K562 (cell line): Measurements from ENCODE around the gene ADK. TPM values are rescaled to one million over a fixed set of nuclear protein-coding genes. Genes with fewer than 3 reads are reported as not detected.

Experiments
- CBX2 ChIP-seq: fragments of 200-600 bp; sonication (generic); IDR thresholded peaks from one replicate; pipeline ENCODE4 v1.6.1; 2012; ENCODE audit warnings: mild to moderate bottlenecking, low read length, inconsistent platforms; ENCODE audit not compliant: insufficient read depth, poor library complexity, severe bottlenecking
- CHD1 ChIP-seq: fragments of 200-600 bp; sonication (generic); IDR thresholded peaks from one replicate; pipeline ENCODE4 v1.6.1; 2012; ENCODE audit warnings: mild to moderate bottlenecking, moderate library complexity, low read length, inconsistent platforms
- ELK3 ChIP-seq: fragments of 450-650 bp; formaldehyde crosslinking; IDR thresholded peaks from 2 replicates; pipeline ENCODE4 v1.4.0; 2020; ENCODE audit warnings: mild to moderate bottlenecking
- FOXM1 ChIP-seq, 2 experiments: fragments of 450-650 bp in 1 of 2; sonication (generic) in 1 of 2; formaldehyde crosslinking in 1 of 2; IDR thresholded peaks; 2 replicates each; pipeline versions ENCODE4 v1.6.1 to v1.9.0; 2017 to 2022; ENCODE audit warnings: low read depth in 2 of 2, mild to moderate bottlenecking in 2 of 2, missing genetic modification reagents in 1 of 2, moderate library complexity in 1 of 2
- FOXP1 ChIP-seq: sonication (generic); formaldehyde crosslinking; IDR thresholded peaks from 2 replicates; pipeline ENCODE4 v1.8.0; 2022; ENCODE audit warnings: mild to moderate bottlenecking, missing genetic modification reagents
- GATAD2A ChIP-seq: fragments of 450-650 bp; IDR thresholded peaks from 2 replicates; pipeline ENCODE4 v1.6.1; 2017
- KLF1 ChIP-seq: fragments of 450-650 bp; IDR thresholded peaks from 2 replicates; pipeline ENCODE4 v1.6.1; 2016; ENCODE audit warnings: missing genetic modification characterization, missing compliant biosample characterization
- POLR2AphosphoS5 ChIP-seq: IDR thresholded peaks from 2 replicates; pipeline ENCODE4 v1.6.1; 2011; ENCODE audit warnings: mild to moderate bottlenecking, low read depth, low read length, moderate library complexity; ENCODE audit not compliant: control insufficient read depth, insufficient read depth
- POLR2B ChIP-seq: fragments of 450-650 bp; IDR thresholded peaks from 2 replicates; pipeline ENCODE4 v1.6.1; 2018; ENCODE audit warnings: low read depth; ENCODE audit not compliant: partially characterized antibody
- SREBF1 ChIP-seq: fragments of 150-350 bp; IDR thresholded peaks from 2 replicates; pipeline ENCODE4 v1.6.1; 2014; ENCODE audit warnings: antibody characterized with exemption, low read depth, low read length, borderline replicate concordance
- ZNF583 ChIP-seq: fragments of 250-450 bp; sonication (Bioruptor Pico); IDR thresholded peaks from 2 replicates; pipeline ENCODE4 v1.4.0; 2020
- polyA plus RNA-seq, 8 experiments: library from polyadenylated mRNA; depleted of rRNA in 4 of 8; stranded (reverse) in 5 of 8; unstranded in 3 of 8; fragments of >200 nt; fragmentation: Nextera tagmentation in 2 of 8; fragmentation: Illumina TruSeq in 1 of 8; extraction: Ambion mirVana in 2 of 8; extraction: Trizol in 1 of 8; gene quantifications; 2 replicates each; pipeline versions ENCODE4 v1.2.1 to v1.2.3, GENCODE V29; 2011 to 2014; ENCODE audit warnings: inconsistent platforms in 1 of 8, missing spikeins in 1 of 8
- total RNA-seq, 7 experiments: library from RNA; depleted of rRNA in 6 of 7; stranded (reverse); fragments of >200 nt in 6 of 7; fragmentation: Illumina TruSeq in 2 of 7; extraction: Trizol in 2 of 7; gene quantifications; 2 replicates each; pipeline versions ENCODE4 v1.2.1 to v1.2.3, GENCODE V29; 2011 to 2021; ENCODE audit warnings: low replicate concordance in 1 of 7
- TF ChIP-seq, protein P1 (sequence below): fragments of 200-600 bp; sonication (generic); IDR thresholded peaks from one replicate; pipeline ENCODE4 v1.6.1; 2012; ENCODE audit warnings: mild to moderate bottlenecking, low read depth, low read length, inconsistent platforms
- TF ChIP-seq, protein P2 (sequence below), 3 experiments: fragments of 200-800 bp in 1 of 3; sonication (Bioruptor generic) in 1 of 3; sonication (generic) in 1 of 3; formaldehyde crosslinking in 1 of 3; IDR thresholded peaks; 2 replicates each; pipeline versions ENCODE4 v1.6.1 to v1.8.0; 2016 to 2022; ENCODE audit warnings: mild to moderate bottlenecking in 2 of 3, missing compliant biosample characterization in 2 of 3, missing genetic modification characterization in 2 of 3, missing genetic modification reagents in 1 of 3

The ADK gene
- total and polyA plus RNA-seq, 9 of the 15 experiments (the other 6 are each of a cell fraction or from before 2014, with no cell fraction given): 54.2 to 97.8 (median 73.6) TPM

DNA sequence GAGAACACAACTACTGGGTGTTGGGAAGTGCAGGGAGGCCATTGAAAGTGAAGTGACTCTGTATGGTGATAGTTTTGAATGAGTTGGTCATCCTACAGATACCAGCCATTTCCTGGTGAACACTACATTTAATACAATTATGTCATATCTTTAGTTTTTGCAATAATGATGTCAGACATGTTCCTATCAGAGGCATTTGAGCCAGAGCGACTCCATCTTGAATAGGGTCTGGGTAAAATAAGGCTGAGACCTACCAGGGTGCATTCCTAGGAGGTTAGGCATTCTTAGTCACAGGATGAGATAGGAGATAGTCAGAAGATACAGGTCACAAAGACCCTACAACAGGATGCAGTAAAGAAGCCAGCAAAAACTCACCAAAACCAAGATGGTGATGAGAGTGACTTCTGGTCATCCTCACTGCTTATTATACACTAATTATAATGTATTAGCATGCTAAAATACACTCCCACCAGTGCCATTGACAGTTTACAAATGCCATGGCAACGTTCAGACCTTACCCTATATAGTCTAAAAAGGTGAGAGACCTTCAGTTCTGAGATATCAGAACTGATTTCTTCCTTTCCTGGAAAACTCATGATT, 28.2 kb downstream of the ADK start (continued):
- TF ChIP-seq, protein P1, sequence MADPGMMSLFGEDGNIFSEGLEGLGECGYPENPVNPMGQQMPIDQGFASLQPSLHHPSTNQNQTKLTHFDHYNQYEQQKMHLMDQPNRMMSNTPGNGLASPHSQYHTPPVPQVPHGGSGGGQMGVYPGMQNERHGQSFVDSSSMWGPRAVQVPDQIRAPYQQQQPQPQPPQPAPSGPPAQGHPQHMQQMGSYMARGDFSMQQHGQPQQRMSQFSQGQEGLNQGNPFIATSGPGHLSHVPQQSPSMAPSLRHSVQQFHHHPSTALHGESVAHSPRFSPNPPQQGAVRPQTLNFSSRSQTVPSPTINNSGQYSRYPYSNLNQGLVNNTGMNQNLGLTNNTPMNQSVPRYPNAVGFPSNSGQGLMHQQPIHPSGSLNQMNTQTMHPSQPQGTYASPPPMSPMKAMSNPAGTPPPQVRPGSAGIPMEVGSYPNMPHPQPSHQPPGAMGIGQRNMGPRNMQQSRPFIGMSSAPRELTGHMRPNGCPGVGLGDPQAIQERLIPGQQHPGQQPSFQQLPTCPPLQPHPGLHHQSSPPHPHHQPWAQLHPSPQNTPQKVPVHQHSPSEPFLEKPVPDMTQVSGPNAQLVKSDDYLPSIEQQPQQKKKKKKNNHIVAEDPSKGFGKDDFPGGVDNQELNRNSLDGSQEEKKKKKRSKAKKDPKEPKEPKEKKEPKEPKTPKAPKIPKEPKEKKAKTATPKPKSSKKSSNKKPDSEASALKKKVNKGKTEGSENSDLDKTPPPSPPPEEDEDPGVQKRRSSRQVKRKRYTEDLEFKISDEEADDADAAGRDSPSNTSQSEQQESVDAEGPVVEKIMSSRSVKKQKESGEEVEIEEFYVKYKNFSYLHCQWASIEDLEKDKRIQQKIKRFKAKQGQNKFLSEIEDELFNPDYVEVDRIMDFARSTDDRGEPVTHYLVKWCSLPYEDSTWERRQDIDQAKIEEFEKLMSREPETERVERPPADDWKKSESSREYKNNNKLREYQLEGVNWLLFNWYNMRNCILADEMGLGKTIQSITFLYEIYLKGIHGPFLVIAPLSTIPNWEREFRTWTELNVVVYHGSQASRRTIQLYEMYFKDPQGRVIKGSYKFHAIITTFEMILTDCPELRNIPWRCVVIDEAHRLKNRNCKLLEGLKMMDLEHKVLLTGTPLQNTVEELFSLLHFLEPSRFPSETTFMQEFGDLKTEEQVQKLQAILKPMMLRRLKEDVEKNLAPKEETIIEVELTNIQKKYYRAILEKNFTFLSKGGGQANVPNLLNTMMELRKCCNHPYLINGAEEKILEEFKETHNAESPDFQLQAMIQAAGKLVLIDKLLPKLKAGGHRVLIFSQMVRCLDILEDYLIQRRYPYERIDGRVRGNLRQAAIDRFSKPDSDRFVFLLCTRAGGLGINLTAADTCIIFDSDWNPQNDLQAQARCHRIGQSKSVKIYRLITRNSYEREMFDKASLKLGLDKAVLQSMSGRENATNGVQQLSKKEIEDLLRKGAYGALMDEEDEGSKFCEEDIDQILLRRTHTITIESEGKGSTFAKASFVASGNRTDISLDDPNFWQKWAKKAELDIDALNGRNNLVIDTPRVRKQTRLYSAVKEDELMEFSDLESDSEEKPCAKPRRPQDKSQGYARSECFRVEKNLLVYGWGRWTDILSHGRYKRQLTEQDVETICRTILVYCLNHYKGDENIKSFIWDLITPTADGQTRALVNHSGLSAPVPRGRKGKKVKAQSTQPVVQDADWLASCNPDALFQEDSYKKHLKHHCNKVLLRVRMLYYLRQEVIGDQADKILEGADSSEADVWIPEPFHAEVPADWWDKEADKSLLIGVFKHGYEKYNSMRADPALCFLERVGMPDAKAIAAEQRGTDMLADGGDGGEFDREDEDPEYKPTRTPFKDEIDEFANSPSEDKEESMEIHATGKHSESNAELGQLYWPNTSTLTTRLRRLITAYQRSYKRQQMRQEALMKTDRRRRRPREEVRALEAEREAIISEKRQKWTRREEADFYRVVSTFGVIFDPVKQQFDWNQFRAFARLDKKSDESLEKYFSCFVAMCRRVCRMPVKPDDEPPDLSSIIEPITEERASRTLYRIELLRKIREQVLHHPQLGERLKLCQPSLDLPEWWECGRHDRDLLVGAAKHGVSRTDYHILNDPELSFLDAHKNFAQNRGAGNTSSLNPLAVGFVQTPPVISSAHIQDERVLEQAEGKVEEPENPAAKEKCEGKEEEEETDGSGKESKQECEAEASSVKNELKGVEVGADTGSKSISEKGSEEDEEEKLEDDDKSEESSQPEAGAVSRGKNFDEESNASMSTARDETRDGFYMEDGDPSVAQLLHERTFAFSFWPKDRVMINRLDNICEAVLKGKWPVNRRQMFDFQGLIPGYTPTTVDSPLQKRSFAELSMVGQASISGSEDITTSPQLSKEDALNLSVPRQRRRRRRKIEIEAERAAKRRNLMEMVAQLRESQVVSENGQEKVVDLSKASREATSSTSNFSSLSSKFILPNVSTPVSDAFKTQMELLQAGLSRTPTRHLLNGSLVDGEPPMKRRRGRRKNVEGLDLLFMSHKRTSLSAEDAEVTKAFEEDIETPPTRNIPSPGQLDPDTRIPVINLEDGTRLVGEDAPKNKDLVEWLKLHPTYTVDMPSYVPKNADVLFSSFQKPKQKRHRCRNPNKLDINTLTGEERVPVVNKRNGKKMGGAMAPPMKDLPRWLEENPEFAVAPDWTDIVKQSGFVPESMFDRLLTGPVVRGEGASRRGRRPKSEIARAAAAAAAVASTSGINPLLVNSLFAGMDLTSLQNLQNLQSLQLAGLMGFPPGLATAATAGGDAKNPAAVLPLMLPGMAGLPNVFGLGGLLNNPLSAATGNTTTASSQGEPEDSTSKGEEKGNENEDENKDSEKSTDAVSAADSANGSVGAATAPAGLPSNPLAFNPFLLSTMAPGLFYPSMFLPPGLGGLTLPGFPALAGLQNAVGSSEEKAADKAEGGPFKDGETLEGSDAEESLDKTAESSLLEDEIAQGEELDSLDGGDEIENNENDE: no peak
- no peak for TF ChIP-seq CHD1
- no peak for TF ChIP-seq POLR2AphosphoS5
- no peak for TF ChIP-seq POLR2B
- TF ChIP-seq, protein P2, sequence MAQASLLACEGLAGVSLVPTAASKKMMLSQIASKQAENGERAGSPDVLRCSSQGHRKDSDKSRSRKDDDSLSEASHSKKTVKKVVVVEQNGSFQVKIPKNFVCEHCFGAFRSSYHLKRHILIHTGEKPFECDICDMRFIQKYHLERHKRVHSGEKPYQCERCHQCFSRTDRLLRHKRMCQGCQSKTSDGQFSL (CRISPR knock-in tag; IDR thresholded peaks at IDR 0.05): no peak
- TF ChIP-seq, protein P2 (tag; IDR thresholded peaks at IDR 0.05): peak in 1 of 2 experiments; percentile 95; a peak in 2 of 4 replicates
- 0 out of 2 replicates have a peak, but pooled peaks have one; percentile 30 for TF ChIP-seq ELK3 (CRISPR knock-in tag)
- peak; percentile 34; the same call in 1 of the 2 replicates for TF ChIP-seq KLF1
- no peak for TF ChIP-seq FOXM1 (IDR thresholded peaks at IDR 0.05; ENCODE audit: low read depth)
- no peak for TF ChIP-seq FOXM1 (CRISPR knock-in tag; IDR thresholded peaks at IDR 0.05; ENCODE audit: low read depth)
- no peak for TF ChIP-seq CBX2
- no peak for TF ChIP-seq FOXP1 (CRISPR knock-in tag)
- TF ChIP-seq GATAD2A: peak; percentile 70; the same call in 1 of the 2 replicates
- TF ChIP-seq ZNF583: peak; percentile 97
- TF ChIP-seq SREBF1: no peak
